Thyroid gland (tissue), 4 donors: Measurements from ENCODE around the gene FMN1.

ENCODE experiments used
- POLR2A ChIP-seq, 2 donors: fragments of 450-650 bp; IDR thresholded peaks; one replicate each; pipeline ENCODE4 v1.6.1; 2017; ENCODE audit warnings: antibody characterized with exemption in 2 of 2, mild to moderate bottlenecking in 2 of 2, moderate library complexity in 1 of 2
- TF ChIP-seq, protein P1 (sequence below), 6 experiments: fragments of 200-600 bp in 3 of 6; fragments of 450-650 bp in 3 of 6; sonication (generic) in 3 of 6; IDR thresholded peaks; one replicate each; pipeline ENCODE4 v1.5.1; 2016 to 2019; ENCODE audit warnings: antibody characterized with exemption in 6 of 6, mild to moderate bottlenecking in 2 of 6, inconsistent platforms in 1 of 6, moderate library complexity in 1 of 6

- TF ChIP-seq, protein P1, sequence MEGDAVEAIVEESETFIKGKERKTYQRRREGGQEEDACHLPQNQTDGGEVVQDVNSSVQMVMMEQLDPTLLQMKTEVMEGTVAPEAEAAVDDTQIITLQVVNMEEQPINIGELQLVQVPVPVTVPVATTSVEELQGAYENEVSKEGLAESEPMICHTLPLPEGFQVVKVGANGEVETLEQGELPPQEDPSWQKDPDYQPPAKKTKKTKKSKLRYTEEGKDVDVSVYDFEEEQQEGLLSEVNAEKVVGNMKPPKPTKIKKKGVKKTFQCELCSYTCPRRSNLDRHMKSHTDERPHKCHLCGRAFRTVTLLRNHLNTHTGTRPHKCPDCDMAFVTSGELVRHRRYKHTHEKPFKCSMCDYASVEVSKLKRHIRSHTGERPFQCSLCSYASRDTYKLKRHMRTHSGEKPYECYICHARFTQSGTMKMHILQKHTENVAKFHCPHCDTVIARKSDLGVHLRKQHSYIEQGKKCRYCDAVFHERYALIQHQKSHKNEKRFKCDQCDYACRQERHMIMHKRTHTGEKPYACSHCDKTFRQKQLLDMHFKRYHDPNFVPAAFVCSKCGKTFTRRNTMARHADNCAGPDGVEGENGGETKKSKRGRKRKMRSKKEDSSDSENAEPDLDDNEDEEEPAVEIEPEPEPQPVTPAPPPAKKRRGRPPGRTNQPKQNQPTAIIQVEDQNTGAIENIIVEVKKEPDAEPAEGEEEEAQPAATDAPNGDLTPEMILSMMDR (IDR thresholded peaks at IDR 0.05): no peak
- no peak for TF ChIP-seq POLR2A (IDR thresholded peaks at IDR 0.05)
These were observed 448.2 kb downstream of the FMN1 start for GRCh38 chr15:32746116-32746857.
